NCI-H2029 (cell line): Measurements from ENCODE around the gene PPP1R14C.

ENCODE experiments used
- DNase-seq: peaks from one replicate; lab custom pipeline; 2025; lab: John Stamatoyannopoulos, UW

PPP1R14C gene

GRCh38 chr6:150249261-150249660 lies 106.4 kb downstream of the PPP1R14C start:
- no peak for DNase-seq

- no peak for DNase-seq
These were observed 108.0 kb downstream of the PPP1R14C start for GRCh38 chr6:150250826-150251225.

GRCh38 chr6:150251566-150252186 lies 108.8 kb downstream of the PPP1R14C start:
- peak; percentile 5 for DNase-seq

GRCh38 chr6:150252714-150253444 lies 110.0 kb downstream of the PPP1R14C start:
- no peak for DNase-seq

- DNase-seq: no peak
These were observed 110.6 kb downstream of the PPP1R14C start for GRCh38 chr6:150253489-150253888.

- DNase-seq: no peak
These were observed 111.9 kb downstream of the PPP1R14C start for GRCh38 chr6:150254770-150255169.

- DNase-seq: no peak
These were observed 113.0 kb downstream of the PPP1R14C start for GRCh38 chr6:150255840-150256239.

GRCh38 chr6:150256618-150257272 lies 113.9 kb downstream of the PPP1R14C start:
- DNase-seq: no peak

- DNase-seq: no peak
These were observed 115.5 kb downstream of the PPP1R14C start for GRCh38 chr6:150258381-150258780.

- no peak for DNase-seq
These were observed 118.1 kb downstream of the PPP1R14C start for GRCh38 chr6:150260931-150261330.

- no peak for DNase-seq
These were observed 119.3 kb downstream of the PPP1R14C start for GRCh38 chr6:150261997-150262697.

GRCh38 chr6:150263765-150264404 lies 121.0 kb downstream of the PPP1R14C start:
- no peak for DNase-seq

- no peak for DNase-seq
These were observed 123.5 kb downstream of the PPP1R14C start for GRCh38 chr6:150266309-150266708.

- DNase-seq: no peak
These were observed 124.3 kb downstream of the PPP1R14C start for GRCh38 chr6:150266963-150267685.

GRCh38 chr6:150267686-150268561 lies 125.1 kb downstream of the PPP1R14C start:
- DNase-seq: no peak

GRCh38 chr6:150269130-150269856 lies 126.4 kb downstream of the PPP1R14C start:
- no peak for DNase-seq

- DNase-seq: no peak
These were observed 127.0 kb downstream of the PPP1R14C start for GRCh38 chr6:150269857-150270223.

GRCh38 chr6:150270330-150271052 lies 127.6 kb downstream of the PPP1R14C start:
- no peak for DNase-seq

GRCh38 chr6:150271172-150271500 lies 128.3 kb downstream of the PPP1R14C start:
- no peak for DNase-seq
